GM18507 (cell line): ENCODE data around the gene PDGFRB.

Experiments
- DNase-seq: peaks from one replicate; pipeline ENCODE4 v3.0.0; 2011; ENCODE audit warnings: low read depth; ENCODE audit not compliant: insufficient read length; ENCODE audit errors: extremely low spot score
- FAIRE-seq: peaks from 2 replicates; lab custom pipeline; 2011; peaks lifted over from hg19 to GRCh38; lab: Jason Lieb, UNC

Gene PDGFRB

DNA sequence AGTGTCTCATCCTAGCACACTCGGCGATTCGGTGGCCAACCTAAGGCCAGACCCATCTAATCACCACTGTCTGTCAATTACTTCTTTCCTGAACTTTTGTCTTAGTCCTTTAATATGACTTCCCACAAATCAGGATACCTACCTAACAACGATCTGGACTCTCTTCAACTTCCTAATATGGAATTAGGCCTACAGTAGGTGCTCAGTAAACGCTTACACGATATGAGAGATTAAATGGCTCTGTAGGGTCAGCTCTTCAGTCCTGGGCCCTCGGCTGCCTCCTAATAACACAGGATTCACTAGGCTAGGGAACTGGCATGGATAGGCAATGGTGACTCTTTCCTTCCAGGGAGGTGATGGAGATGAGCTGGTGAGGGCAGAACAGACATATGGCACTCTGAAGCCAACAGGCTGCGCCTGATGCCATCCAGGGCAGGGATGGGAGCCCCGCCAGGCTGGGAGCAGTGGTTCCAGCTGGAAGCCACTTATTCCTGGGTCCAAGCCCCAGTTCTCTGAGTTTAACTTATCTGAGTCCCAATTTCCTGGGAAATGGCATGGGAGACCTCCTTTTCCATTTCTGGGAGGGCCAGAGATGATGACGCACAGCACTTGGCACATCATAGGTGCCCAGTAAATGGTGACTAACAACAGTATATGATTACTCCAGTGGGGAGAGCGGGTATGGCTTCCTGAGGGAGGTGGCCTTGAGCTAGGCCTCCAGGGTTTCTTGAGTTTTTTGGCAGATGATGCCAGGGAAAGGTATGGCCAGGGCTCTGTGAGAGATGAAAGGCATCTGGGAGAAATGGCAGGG, 7.3 kb downstream of the PDGFRB start:
- FAIRE-seq = no peak
- DNase-seq = no peak

- no peak for DNase-seq
- FAIRE-seq = no peak
Observed at GRCh38 chr5:150147670-150148069, 8.0 kb downstream of the PDGFRB start.

- FAIRE-seq = no peak
- no peak for DNase-seq
Observed at GRCh38 chr5:150146862-150147601, 8.6 kb downstream of the PDGFRB start.

GRCh38 chr5:150146235-150146634, 9.4 kb downstream of the PDGFRB start:
- no peak for DNase-seq

GRCh38 chr5:150144879-150145278, 10.8 kb downstream of the PDGFRB start:
- no peak for FAIRE-seq
- DNase-seq = no peak

More at GRCh38 chr5:150146235-150146634, 9.4 kb downstream of the PDGFRB start:
- no peak for FAIRE-seq

- no peak for DNase-seq
- FAIRE-seq = no peak
Observed at GRCh38 chr5:150144246-150144801, 11.3 kb downstream of the PDGFRB start.

DNA sequence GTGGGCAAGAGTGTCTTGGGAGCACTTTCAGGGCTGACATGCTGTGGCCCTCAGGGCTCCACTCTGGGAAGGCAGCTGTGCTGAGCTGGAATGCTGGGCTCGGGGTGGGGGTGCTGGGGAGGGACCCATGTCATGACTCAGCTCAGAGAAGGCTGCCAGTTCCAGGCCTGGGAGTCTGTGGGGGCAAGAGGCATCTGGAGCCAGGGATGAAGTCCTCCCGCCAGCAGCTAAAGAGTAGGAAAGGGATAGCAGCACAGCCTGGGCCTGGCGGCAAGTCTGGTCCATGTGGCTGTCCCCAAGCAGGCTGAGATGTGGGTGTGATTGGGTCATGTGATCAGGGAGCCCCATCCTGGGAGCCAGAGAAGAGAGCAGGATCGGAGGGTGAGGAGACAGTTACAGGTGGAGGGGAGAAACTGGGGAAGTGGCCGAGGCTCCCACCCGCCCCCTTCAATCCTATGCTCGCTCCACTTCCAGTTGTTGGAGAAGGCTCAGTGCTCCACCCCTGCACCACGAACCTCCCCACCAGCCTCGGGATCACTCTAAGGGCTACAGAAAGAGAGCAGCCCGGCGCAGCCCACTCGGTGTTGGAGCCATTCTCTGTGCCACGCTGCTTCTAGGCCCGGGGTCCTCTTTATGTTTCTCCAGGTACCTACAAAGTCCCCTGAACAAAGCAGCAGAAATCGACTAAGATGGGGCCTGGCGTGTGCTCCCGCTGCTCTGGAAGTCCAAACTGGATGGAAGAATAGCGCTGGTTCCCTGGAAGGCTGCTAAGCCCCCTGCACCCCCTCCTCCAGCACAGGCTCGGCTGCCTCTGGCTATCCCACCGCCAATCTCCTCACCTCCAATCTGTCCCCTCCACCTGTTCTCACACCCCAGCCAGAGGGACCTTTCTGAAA, 12.0 kb downstream of the PDGFRB start:
- no peak for DNase-seq
- FAIRE-seq = no peak

- DNase-seq (no peak), FAIRE-seq (no peak)
Observed at GRCh38 chr5:150142959-150143349, 12.7 kb downstream of the PDGFRB start.

GRCh38 chr5:150142185-150142958, 13.3 kb downstream of the PDGFRB start:
- DNase-seq (no peak), FAIRE-seq (no peak)

DNA sequence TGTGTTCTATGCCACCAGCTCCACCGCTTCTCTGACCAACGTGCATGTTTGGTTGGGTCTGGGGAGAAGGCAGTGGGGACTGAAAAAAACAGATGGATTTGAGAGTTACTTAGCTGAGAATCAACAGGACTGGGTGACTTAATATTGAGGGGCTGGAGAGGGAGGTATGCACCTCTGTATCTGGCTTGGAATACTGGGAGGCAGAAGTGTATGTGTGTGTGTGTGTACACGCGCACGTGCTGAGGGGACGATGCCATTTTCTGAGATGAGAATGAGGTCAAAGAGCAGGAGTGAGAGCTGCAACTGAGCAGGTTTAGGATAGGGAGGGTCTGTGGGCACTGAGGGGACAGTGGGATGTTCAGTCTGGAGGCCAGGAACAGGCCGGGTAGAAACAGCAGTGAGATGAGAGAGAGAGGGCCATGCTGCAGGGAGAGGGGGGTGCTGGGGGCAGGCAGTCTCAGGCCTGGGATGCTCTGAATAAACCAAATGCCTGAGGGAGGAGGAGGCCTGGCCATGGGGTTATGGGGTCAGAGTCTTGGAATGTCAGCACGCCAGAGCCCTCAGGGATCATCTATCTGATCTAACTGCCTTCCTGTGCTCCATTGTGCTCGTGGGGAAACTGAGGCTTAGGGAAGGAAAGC, 14.0 kb downstream of the PDGFRB start:
- no peak for DNase-seq
- FAIRE-seq = no peak

- FAIRE-seq (no peak), DNase-seq (no peak)
Observed at GRCh38 chr5:150140830-150141229, 14.8 kb downstream of the PDGFRB start.

DNA sequence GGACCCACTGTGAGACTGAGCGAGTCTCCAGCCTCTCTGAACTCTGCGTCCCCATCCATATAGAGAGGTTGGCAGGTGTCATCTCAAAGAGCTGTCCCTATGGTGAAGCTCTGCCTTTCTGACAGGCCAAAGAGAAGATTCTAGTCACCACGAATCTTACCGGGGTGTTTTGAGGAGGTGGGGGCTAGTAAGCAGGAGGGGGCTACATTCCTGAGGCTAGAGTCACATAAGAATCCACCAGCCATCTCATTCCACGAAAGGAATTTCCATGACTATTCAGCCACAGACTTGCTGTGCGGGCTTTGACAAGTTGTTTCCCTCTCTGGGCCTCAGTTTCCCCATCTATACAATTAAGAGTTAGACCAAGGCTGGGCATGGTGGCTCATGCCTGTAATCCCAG, 16.3 kb downstream of the PDGFRB start:
- DNase-seq = no peak

GRCh38 chr5:150138551-150139265, 16.9 kb downstream of the PDGFRB start:
- DNase-seq = no peak
- no peak for FAIRE-seq

More for the DNA sequence above, 16.3 kb downstream of the PDGFRB start:
- no peak for FAIRE-seq

GRCh38 chr5:150137997-150138396, 17.6 kb downstream of the PDGFRB start:
- DNase-seq = no peak
- FAIRE-seq = no peak

DNA sequence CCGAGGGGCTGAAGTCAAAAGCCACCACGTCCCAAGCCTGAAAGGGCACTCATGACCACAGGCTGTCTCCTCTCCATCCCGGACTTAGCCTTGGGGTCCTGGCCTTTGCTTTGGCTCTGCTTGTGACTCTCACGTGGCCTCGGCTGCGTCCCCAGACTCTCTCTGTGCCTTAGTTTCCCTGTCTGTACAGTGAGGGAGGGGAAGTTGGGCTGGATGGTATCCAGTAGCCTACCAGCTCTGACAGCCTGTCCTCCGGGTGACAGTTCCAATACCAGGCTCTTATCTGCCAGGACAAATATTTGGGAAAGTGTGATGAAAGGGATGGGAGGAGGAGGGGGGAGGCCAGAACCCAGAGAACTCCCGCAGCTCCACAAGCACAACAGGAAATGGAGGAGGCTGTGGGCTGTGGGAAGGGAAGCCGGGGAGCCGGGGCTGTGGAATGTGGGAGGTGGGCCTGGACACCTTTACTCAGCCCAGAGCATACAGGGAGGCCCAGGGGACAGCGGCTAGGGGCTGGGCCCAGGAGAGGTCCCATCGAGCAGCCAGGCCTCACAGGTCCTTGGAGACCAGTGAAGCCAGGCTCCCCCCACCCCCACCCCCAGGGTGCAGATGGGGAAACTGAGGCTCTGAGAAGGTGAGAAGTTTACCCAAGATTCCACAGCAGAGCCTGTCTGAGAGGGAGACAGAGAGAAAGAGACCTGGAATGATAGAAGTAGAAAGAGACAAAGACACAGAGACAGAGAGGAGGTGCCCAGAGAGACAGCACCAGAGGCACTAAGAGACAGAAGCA, 18.3 kb downstream of the PDGFRB start:
- DNase-seq (no peak), FAIRE-seq (no peak)

DNA sequence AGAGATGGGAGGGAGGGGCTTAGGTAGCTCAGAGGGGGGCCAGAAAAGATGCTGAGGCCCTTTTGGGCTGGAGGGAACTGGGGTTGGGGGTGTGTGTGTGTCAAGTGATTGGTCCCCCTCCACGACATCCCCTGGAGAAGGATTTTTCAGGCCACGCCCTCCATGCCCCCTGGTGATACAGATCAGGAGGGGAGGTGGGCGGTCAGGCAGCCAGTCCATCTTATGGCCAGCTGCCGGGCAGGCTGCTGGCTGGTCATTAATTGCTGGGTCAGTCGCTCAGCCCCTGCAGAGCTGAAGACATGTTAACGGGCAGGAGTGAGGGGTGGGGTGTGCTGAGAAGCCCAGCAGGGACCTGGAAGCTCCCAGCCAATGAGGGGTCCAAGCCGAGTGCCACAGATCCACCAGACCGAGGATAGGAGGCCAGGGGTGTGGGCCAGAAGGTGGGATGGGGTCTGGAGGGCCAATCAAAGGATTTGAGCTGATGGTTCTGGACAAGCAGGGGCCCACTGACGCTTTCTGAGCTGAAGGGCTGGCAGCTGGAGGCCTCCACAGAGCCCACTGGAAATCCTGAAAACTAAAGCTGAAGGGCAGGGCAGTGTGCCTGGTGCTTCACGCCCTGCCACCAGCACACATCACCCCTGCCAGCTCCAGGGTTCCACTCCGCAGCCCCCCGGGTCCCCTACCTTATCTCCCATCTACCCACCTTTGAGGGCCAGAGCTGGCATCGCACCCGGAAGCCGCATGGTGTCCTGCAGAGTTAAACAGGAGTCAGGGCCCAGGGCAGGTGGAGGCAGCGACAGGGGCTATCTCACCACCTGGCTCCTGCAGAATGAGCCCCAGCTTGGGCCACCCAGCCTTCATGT, 19.1 kb downstream of the PDGFRB start:
- FAIRE-seq (no peak), DNase-seq (no peak)
